Occipital lobe (tissue), 2 donors: ENCODE results near the gene TECPR2. TPM values are rescaled to one million over a fixed set of nuclear protein-coding genes. Genes with fewer than 3 reads are reported as not detected.
"Not testable (repeated sequence)": the region's sequence is repeated elsewhere in the genome, so short reads cannot be mapped to it uniquely, and the experiment has no call there.

Source experiments
- DNase-seq: peaks from one replicate; lab custom pipeline; 2025; lab: John Stamatoyannopoulos, UW
- total RNA-seq: library from RNA; depleted of rRNA; stranded (reverse); fragments of >200 nt; gene quantifications from one replicate; pipeline ENCODE4 v1.2.3, GENCODE V29; 2014

TECPR2 gene
- total RNA-seq, result 15.9 TPM

- peak; percentile 95 for DNase-seq
These were observed at the start of gene TECPR2, which contains the start of gene CINP for GRCh38 chr14:102362545-102363181. Gene TECPR2, plus strand, starts transcription at chr14:102362941. Its CDS starts 13,781 bp downstream, at chr14:102376722. Gene CINP, minus strand, starts transcription at chr14:102362890. Its CDS starts 39 bp downstream, at chr14:102362851.

GRCh38 chr14:102314242-102315011, 48.3 kb upstream of the TECPR2 start:
- peak; percentile 79 for DNase-seq

GRCh38 chr14:102315121-102315520, 47.6 kb upstream of the TECPR2 start:
- no peak for DNase-seq

GRCh38 chr14:102316338-102316742, 46.4 kb upstream of the TECPR2 start:
- DNase-seq, result no peak

GRCh38 chr14:102316743-102317563, 45.8 kb upstream of the TECPR2 start:
- DNase-seq, result peak; percentile 86

- peak; percentile 9 for DNase-seq
These were observed 45.0 kb upstream of the TECPR2 start for GRCh38 chr14:102317564-102318248.

- no peak for DNase-seq
These were observed 43.9 kb upstream of the TECPR2 start for GRCh38 chr14:102318781-102319276.

- peak; percentile 83 for DNase-seq
These were observed 43.2 kb upstream of the TECPR2 start, which contains the start of gene ZNF839 for GRCh38 chr14:102319351-102320032. Gene ZNF839, plus strand, starts transcription at chr14:102319746. Its CDS starts 20 bp downstream, at chr14:102319766.

GRCh38 chr14:102320033-102320660, 42.6 kb upstream of the TECPR2 start:
- DNase-seq, result peak; percentile 28

- DNase-seq, result no peak
These were observed 41.9 kb upstream of the TECPR2 start for GRCh38 chr14:102320671-102321455.

- DNase-seq, result no peak
These were observed 41.0 kb upstream of the TECPR2 start for GRCh38 chr14:102321456-102322422.

- DNase-seq, result peak; percentile 16
These were observed 39.6 kb upstream of the TECPR2 start for GRCh38 chr14:102323102-102323501.

GRCh38 chr14:102325791-102326345, 36.9 kb upstream of the TECPR2 start:
- DNase-seq, result no peak

- no peak for DNase-seq
These were observed 36.2 kb upstream of the TECPR2 start for GRCh38 chr14:102326583-102326982.

GRCh38 chr14:102329381-102329780, 33.4 kb upstream of the TECPR2 start:
- not testable (repeated sequence) for DNase-seq

GRCh38 chr14:102330806-102331205, 31.9 kb upstream of the TECPR2 start:
- DNase-seq, result no peak

GRCh38 chr14:102333390-102333789, 29.4 kb upstream of the TECPR2 start:
- DNase-seq, result no peak
